Measurements from ENCODE around the gene MYO3B.

- TF ChIP-seq CTCF (IDR thresholded peaks at IDR 0.05) (peak in 1 of 3 experiments; percentile 4), POLR2A (IDR thresholded peaks at IDR 0.05; ENCODE audit: low read depth) (no peak), EP300 (IDR thresholded peaks at IDR 0.05) (no peak), POLR2AphosphoS5 (IDR thresholded peaks at IDR 0.05) (no peak)
Observed at GRCh38 chr2:170396799-170397459, 219.0 kb downstream of the MYO3B start.

Measured in esophagus muscularis mucosa (tissue), 4 donors.